HEK293 (cell line): ENCODE results near the gene COQ8B.

Experiments used
- CTCF ChIA-PET: fragments of 350-600 bp; formaldehyde crosslinking; extraction: SDS; loops from one replicate; lab custom pipeline; 2021; ENCODE audit warnings: antibody characterized with exemption; lab: Yijun Ruan, JAX
- POLR2A ChIA-PET: fragments of 300-600 bp; formaldehyde crosslinking; extraction: SDS; loops from one replicate; lab custom pipeline; 2020; ENCODE audit warnings: antibody characterized with exemption, inconsistent platforms; lab: Yijun Ruan, JAX
- H3K27ac ChIP-seq: fragments of 200-500 bp; sonication (Bioruptor generic); 2 replicates; pipeline ENCODE4 v1.5.1; 2014; ENCODE audit warnings: low read depth, low read length, control low read depth, inconsistent platforms; ENCODE audit errors: extremely low read depth
- H3K36me3 ChIP-seq, 2 experiments: fragments of 200-500 bp in 1 of 2; sonication (Bioruptor generic) in 1 of 2; 1 replicate in 1 of 2; 2 replicates in 1 of 2; pipeline ENCODE4 v1.5.1; 2014 to 2017; ENCODE audit warnings: inconsistent platforms in 2 of 2, low read length in 2 of 2; ENCODE audit not compliant: control insufficient read depth in 2 of 2, insufficient read depth in 1 of 2
- H3K4me1 ChIP-seq: fragments of 200-500 bp; sonication (Bioruptor generic); 2 replicates; pipeline ENCODE4 v1.5.1; 2014; ENCODE audit warnings: mild to moderate bottlenecking, low read length, inconsistent platforms; ENCODE audit not compliant: control insufficient read depth, insufficient read depth
- H3K4me3 ChIP-seq: 2 replicates; pipeline ENCODE4 v1.5.1; 2011; ENCODE audit warnings: low read depth, mild to moderate bottlenecking, control low read depth, low read length, moderate library complexity
- H3K9me3 ChIP-seq: fragments of 200-500 bp; sonication (Bioruptor generic); 2 replicates; pipeline ENCODE4 v1.5.1; 2014; ENCODE audit warnings: low read depth, low read length, inconsistent platforms; ENCODE audit not compliant: control insufficient read depth, insufficient read depth
- ATF2 ChIP-seq: fragments of 450-650 bp; formaldehyde crosslinking; IDR thresholded peaks from 2 replicates; pipeline ENCODE4 v1.5.1; 2016; ENCODE audit warnings: missing biosample characterization, missing genetic modification characterization, low read depth
- BCL11B ChIP-seq: fragments of 450-650 bp; formaldehyde crosslinking; IDR thresholded peaks from 2 replicates; pipeline ENCODE4 v1.5.1; 2016; ENCODE audit warnings: low read depth, missing biosample characterization, missing genetic modification characterization
- GLI2 ChIP-seq: fragments of 450-650 bp; formaldehyde crosslinking; IDR thresholded peaks from 2 replicates; pipeline ENCODE4; 2017; ENCODE audit warnings: missing biosample characterization, missing genetic modification characterization, low read depth, borderline replicate concordance
- GLIS1 ChIP-seq: fragments of 450-650 bp; formaldehyde crosslinking; IDR thresholded peaks from 2 replicates; pipeline ENCODE4 v1.5.1; 2016; ENCODE audit warnings: missing biosample characterization, missing genetic modification characterization
- GLIS2 ChIP-seq: fragments of 450-650 bp; formaldehyde crosslinking; IDR thresholded peaks from 2 replicates; pipeline ENCODE4 v1.5.1; 2016; ENCODE audit warnings: missing biosample characterization, missing genetic modification characterization
- HOXD13 ChIP-seq: sonication (generic); formaldehyde crosslinking; IDR thresholded peaks from 2 replicates; pipeline ENCODE4 v1.8.0; 2022; ENCODE audit warnings: missing genetic modification reagents, borderline replicate concordance
- KLF8 ChIP-seq: fragments of 450-650 bp; formaldehyde crosslinking; IDR thresholded peaks from 2 replicates; pipeline ENCODE4 v1.5.1; 2016; ENCODE audit warnings: missing biosample characterization, missing genetic modification characterization
- PRDM10 ChIP-seq: fragments of 450-650 bp; formaldehyde crosslinking; IDR thresholded peaks from 2 replicates; pipeline ENCODE4 v1.5.1; 2016; ENCODE audit warnings: missing biosample characterization, missing genetic modification characterization
- PRDM4 ChIP-seq: fragments of 450-650 bp; formaldehyde crosslinking; IDR thresholded peaks from 2 replicates; pipeline ENCODE4 v1.5.1; 2017; ENCODE audit warnings: missing biosample characterization, missing genetic modification characterization
- SP2 ChIP-seq: fragments of 450-650 bp; formaldehyde crosslinking; IDR thresholded peaks from 2 replicates; pipeline ENCODE4 v1.5.1; 2016; ENCODE audit warnings: missing biosample characterization, missing genetic modification characterization
- ZBTB20 ChIP-seq: fragments of 450-650 bp; formaldehyde crosslinking; IDR thresholded peaks from 2 replicates; pipeline ENCODE4 v1.5.1; 2016; ENCODE audit warnings: missing biosample characterization, missing genetic modification characterization
- ZBTB21 ChIP-seq: fragments of 450-650 bp; formaldehyde crosslinking; IDR thresholded peaks from 2 replicates; pipeline ENCODE4 v1.5.1; 2017; ENCODE audit warnings: missing biosample characterization, missing genetic modification characterization
- ZBTB26 ChIP-seq: fragments of 450-650 bp; formaldehyde crosslinking; optimal IDR thresholded peaks from 2 replicates; pipeline ENCODE3; 2016; ENCODE audit warnings: missing biosample characterization, mild to moderate bottlenecking, missing genetic modification characterization
- ZBTB48 ChIP-seq: fragments of 450-650 bp; formaldehyde crosslinking; IDR thresholded peaks from 2 replicates; pipeline ENCODE4 v1.5.1; 2016; ENCODE audit warnings: missing biosample characterization, missing genetic modification characterization
- ZBTB6 ChIP-seq: fragments of 450-650 bp; formaldehyde crosslinking; IDR thresholded peaks from 2 replicates; pipeline ENCODE4 v1.5.1; 2017; ENCODE audit warnings: missing biosample characterization, missing genetic modification characterization
- ZIC2 ChIP-seq: fragments of 450-650 bp; formaldehyde crosslinking; IDR thresholded peaks from 2 replicates; pipeline ENCODE4 v1.5.1; 2016; ENCODE audit warnings: missing biosample characterization, missing genetic modification characterization
- ZNF2 ChIP-seq: fragments of 450-650 bp; formaldehyde crosslinking; IDR thresholded peaks from 2 replicates; pipeline ENCODE4 v1.5.1; 2016; ENCODE audit warnings: missing biosample characterization, missing genetic modification characterization
- ZNF23 ChIP-seq: fragments of 450-650 bp; formaldehyde crosslinking; IDR thresholded peaks from 2 replicates; pipeline ENCODE4 v1.5.1; 2016; ENCODE audit warnings: missing biosample characterization, missing genetic modification characterization, borderline replicate concordance
- ZNF311 ChIP-seq: fragments of 450-650 bp; formaldehyde crosslinking; IDR thresholded peaks from 2 replicates; pipeline ENCODE4 v1.5.1; 2017; ENCODE audit warnings: missing biosample characterization, missing genetic modification characterization, borderline replicate concordance
- ZNF530 ChIP-seq: fragments of 450-650 bp; formaldehyde crosslinking; IDR thresholded peaks from 2 replicates; pipeline ENCODE4 v1.5.1; 2016; ENCODE audit warnings: low read depth, missing biosample characterization, missing genetic modification characterization
- ZNF626 ChIP-seq: fragments of 450-650 bp; sonication (Bioruptor Pico); formaldehyde crosslinking; IDR thresholded peaks from 2 replicates; pipeline ENCODE4 v1.5.1; 2018; ENCODE audit warnings: missing biosample characterization, missing genetic modification characterization, inconsistent platforms
- ZNF768 ChIP-seq: fragments of 450-650 bp; formaldehyde crosslinking; IDR thresholded peaks from 2 replicates; pipeline ENCODE4 v1.5.1; 2018; ENCODE audit warnings: missing biosample characterization, mild to moderate bottlenecking, missing genetic modification characterization
- ZNF837 ChIP-seq: fragments of 450-650 bp; formaldehyde crosslinking; IDR thresholded peaks from 2 replicates; pipeline ENCODE4 v1.5.1; 2016; ENCODE audit warnings: missing biosample characterization, missing genetic modification characterization
- ZSCAN30 ChIP-seq: fragments of 450-650 bp; IDR thresholded peaks from 2 replicates; pipeline ENCODE4 v1.5.1; 2018; ENCODE audit warnings: missing biosample characterization, mild to moderate bottlenecking, missing genetic modification characterization, moderate library complexity
- ZXDB ChIP-seq: fragments of 450-650 bp; formaldehyde crosslinking; IDR thresholded peaks from 2 replicates; pipeline ENCODE4 v1.5.1; 2016; ENCODE audit warnings: missing biosample characterization, missing genetic modification characterization

The COQ8B gene

GRCh38 chr19:40718774-40719391, 2.2 kb upstream of the COQ8B start (continued):
- TF ChIP-seq PRDM4 (tag by site-specific recombination): 0 out of 2 replicates have a peak, but pooled peaks have one; percentile 23
- no peak for TF ChIP-seq ZNF311 (tag by site-specific recombination)
- no peak for TF ChIP-seq ATF2 (tag by site-specific recombination)
- TF ChIP-seq ZNF2: no peak
- no peak for TF ChIP-seq ZBTB21 (tag by site-specific recombination)
- peak; percentile 68 for TF ChIP-seq ZIC2 (tag by site-specific recombination)
- peak; percentile 91 for TF ChIP-seq ZXDB (tag by site-specific recombination)
- TF ChIP-seq ZNF768: 0 out of 2 replicates have a peak, but pooled peaks have one; percentile 8
- TF ChIP-seq ZBTB20 (tag by site-specific recombination): peak; percentile 95
- peak; percentile 85 for TF ChIP-seq ZSCAN30 (tag by site-specific recombination)
- peak; percentile 81 for TF ChIP-seq GLIS1 (tag by site-specific recombination)
- peak; percentile 40; the same call in 1 of the 2 replicates for TF ChIP-seq KLF8 (tag by site-specific recombination)
- TF ChIP-seq ZBTB26: peak; percentile 14
- TF ChIP-seq ZBTB6 (tag by site-specific recombination): 0 out of 2 replicates have a peak, but pooled peaks have one; percentile 12
- peak; percentile 38 for TF ChIP-seq SP2 (tag by site-specific recombination)
- TF ChIP-seq ZNF837 (tag by site-specific recombination): 0 out of 2 replicates have a peak, but pooled peaks have one; percentile 11

- POLR2A ChIA-PET: interaction anchor here (0.6 to 2.4 kb wide), 18 partner anchors 10 to 545 kb away, joined by 3 to 49 read pairs (median 6); partner anchors contain the start of genes ACTMAP, HNRNPUL1, NUMBL and RAB4B
- Histone ChIP-seq H3K4me3 (peak overlapping the region; percentile 60), H3K9me3 (no peaks in the 10 kb centered on the region), H3K4me1 (peaks cover 47% of the 10 kb centered on the region), H3K36me3 (peaks cover 16 to 44% of the 10 kb centered on the region in 2 experiments), H3K27ac (peak overlapping the region; percentile 86)
- CTCF ChIA-PET: interaction anchor here (0.6 to 1.4 kb wide), 4 partner anchors 24 to 148 kb away, joined by 3 to 9 read pairs (median 4); no protein-coding TSS in a partner anchor
- TF ChIP-seq PRDM10 (peak; percentile 36; the same call in 1 of the 2 replicates), ZNF626 (tag by site-specific recombination) (no peak), BCL11B (tag by site-specific recombination) (peak; percentile 10; the same call in 1 of the 2 replicates), HOXD13 (CRISPR knock-in tag) (no peak), ZNF23 (tag by site-specific recombination) (no peak), ZNF530 (no peak), GLI2 (tag by site-specific recombination) (no peak), GLIS2 (tag by site-specific recombination) (peak; percentile 72; the same call in 1 of the 2 replicates), ZBTB48 (no peak)
Measured at GRCh38 chr19:40717880-40718773, 1.4 kb upstream of the COQ8B start.
